WI38 (cell line): ENCODE results near the gene USP24.
"Not testable (repeated sequence)": the region's sequence is repeated elsewhere in the genome, so short reads cannot be mapped to it uniquely, and the experiment has no call there.

Source experiments
- H3K4me3 ChIP-seq: 2 replicates; pipeline ENCODE4 v1.5.1; 2011; ENCODE audit warnings: low read depth, mild to moderate bottlenecking, control low read depth, low read length
- CTCF ChIP-seq: IDR thresholded peaks from 2 replicates; pipeline ENCODE4 v1.5.1; 2012; ENCODE audit warnings: low read depth, mild to moderate bottlenecking, control low read depth, low read length

Gene USP24

GRCh38 chr1:55120538-55120937, 94.6 kb downstream of the USP24 start:
- TF ChIP-seq CTCF = no peak
- H3K4me3 ChIP-seq = no peak overlapping the region

GRCh38 chr1:55118651-55119329, 96.4 kb downstream of the USP24 start:
- no peak overlapping the region for H3K4me3 ChIP-seq
- no peak for TF ChIP-seq CTCF

GRCh38 chr1:55117941-55118340, 97.2 kb downstream of the USP24 start:
- no peak for TF ChIP-seq CTCF
- H3K4me3 ChIP-seq = no peak overlapping the region

- not testable (repeated sequence) for H3K4me3 ChIP-seq
These were observed 106.2 kb downstream of the USP24 start for GRCh38 chr1:55109005-55109404.

- H3K4me3 ChIP-seq = no peak overlapping the region
- TF ChIP-seq CTCF = no peak
These were observed 108.1 kb downstream of the USP24 start for GRCh38 chr1:55107101-55107500.

GRCh38 chr1:55103891-55104290, 111.3 kb downstream of the USP24 start:
- no peak for TF ChIP-seq CTCF

GRCh38 chr1:55095095-55095494, 120.1 kb downstream of the USP24 start:
- no peak overlapping the region for H3K4me3 ChIP-seq

More at GRCh38 chr1:55103891-55104290, 111.3 kb downstream of the USP24 start:
- H3K4me3 ChIP-seq = no peak overlapping the region

More at GRCh38 chr1:55095095-55095494, 120.1 kb downstream of the USP24 start:
- TF ChIP-seq CTCF = no peak
